ENCODE results near the gene DCC.

DNA sequence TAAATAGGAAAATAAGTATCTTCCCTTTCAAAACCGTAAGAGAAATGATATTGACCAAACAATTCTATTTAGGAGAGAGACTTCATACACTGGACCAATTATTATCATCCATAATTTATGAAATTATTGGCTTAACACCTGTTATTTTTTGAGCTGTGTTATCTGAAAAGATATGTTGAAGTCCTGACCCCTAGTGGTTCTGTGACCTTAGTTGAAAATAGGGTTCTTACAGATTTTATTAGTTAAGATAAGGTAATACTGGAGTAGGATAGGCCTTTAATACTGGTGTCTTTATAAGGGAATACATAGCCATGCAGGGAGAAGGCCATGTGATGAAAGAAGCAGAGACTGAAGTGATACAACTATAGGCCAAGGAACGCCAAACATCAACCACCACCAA, 659.6 kb downstream of the DCC start:
- no peak for TF ChIP-seq FOXK2 (IDR thresholded peaks at IDR 0.05)
- TF ChIP-seq ELF4 (IDR thresholded peaks at IDR 0.05) = no peak
- TF ChIP-seq SP1 (IDR thresholded peaks at IDR 0.05) = no peak
- no peak for TF ChIP-seq HDGF (IDR thresholded peaks at IDR 0.05; ENCODE audit: borderline replicate concordance)
- TF ChIP-seq SUZ12 (IDR thresholded peaks at IDR 0.05) = no peak
- TF ChIP-seq CTBP1 (IDR thresholded peaks at IDR 0.05; ENCODE audit: borderline replicate concordance) = no peak
- no peak for TF ChIP-seq ARNT (IDR thresholded peaks at IDR 0.05)

Data from HEK293T (cell line).